CD4-positive, alpha-beta T cell (primary cell): ENCODE measurements around the gene PGF. TPM values are rescaled to one million over a fixed set of nuclear protein-coding genes. Genes with fewer than 3 reads are reported as not detected.

Source experiments
- ATAC-seq: fragments of 200-7000 bp; cut with Tn5 transposase; one replicate; pipeline ENCODE4 v1.10.0; 2022; ENCODE audit warnings: mild to moderate bottlenecking; ENCODE audit not compliant: poor library complexity
- CTCF ChIA-PET: fragments of 350-600 bp; sonication (Branson Sonifier 250); formaldehyde crosslinking; loops from one replicate; lab custom pipeline; 2021; ENCODE audit warnings: antibody characterized with exemption, inconsistent platforms; lab: Charles Lee
- POLR2A ChIA-PET: fragments of 350-600 bp; sonication (Branson Sonifier 250); formaldehyde crosslinking; loops from one replicate; lab custom pipeline; 2021; ENCODE audit warnings: antibody characterized with exemption, inconsistent platforms; lab: Charles Lee
- DNase-seq, 14 experiments: peaks; one replicate each; pipeline ENCODE4 v3.0.0-alpha.2; 2013 to 2020; ENCODE audit warnings: mixed read lengths in 2 of 14
- H3K27ac ChIP-seq, 2 donors: one replicate each; pipeline versions ENCODE4 v1.5.1 to v1.7.0; 2013; ENCODE audit warnings: low read length in 2 of 2, low read depth in 1 of 2, mild to moderate bottlenecking in 1 of 2
- H3K27me3 ChIP-seq, 2 experiments: 1 replicate in 1 of 2; 2 replicates in 1 of 2; pipeline versions ENCODE4 v1.6.1 to v1.7.0; 2013; ENCODE audit warnings: low read length in 2 of 2, control low read depth in 1 of 2, mild to moderate bottlenecking in 1 of 2, moderate library complexity in 1 of 2; ENCODE audit not compliant: insufficient read depth in 2 of 2, control insufficient read depth in 1 of 2
- H3K36me3 ChIP-seq: one replicate; pipeline ENCODE4 v1.6.1; 2013; ENCODE audit warnings: low read length, control low read depth; ENCODE audit not compliant: insufficient read depth
- H3K4me1 ChIP-seq: one replicate; pipeline ENCODE4 v1.6.1; 2013; ENCODE audit warnings: low read length, control low read depth; ENCODE audit not compliant: insufficient read depth
- H3K4me3 ChIP-seq: one replicate; pipeline ENCODE4 v1.5.1; 2013; ENCODE audit warnings: mild to moderate bottlenecking, low read length, moderate library complexity
- H3K9me3 ChIP-seq, 2 experiments: 1 replicate in 1 of 2; 2 replicates in 1 of 2; pipeline versions ENCODE4 v1.6.1 to v1.7.0; 2013; ENCODE audit warnings: low read length in 2 of 2, mild to moderate bottlenecking in 2 of 2, control low read depth in 1 of 2, moderate library complexity in 1 of 2; ENCODE audit not compliant: control insufficient read depth in 1 of 2, insufficient read depth in 1 of 2
- H3K27ac Mint-ChIP-seq: one replicate; pipeline ENCODE4 v1.8.0; 2020; ENCODE audit warnings: mixed read lengths
- H3K27me3 Mint-ChIP-seq: one replicate; pipeline ENCODE4 v1.8.0; 2021; ENCODE audit warnings: mixed read lengths
- H3K36me3 Mint-ChIP-seq: one replicate; pipeline ENCODE4 v1.8.0; 2021; ENCODE audit warnings: low read depth, mixed read lengths
- H3K4me1 Mint-ChIP-seq: one replicate; pipeline ENCODE4 v1.8.0; 2021; ENCODE audit warnings: low read depth, mixed read lengths
- H3K4me3 Mint-ChIP-seq: one replicate; pipeline ENCODE4 v1.8.0; 2020; ENCODE audit warnings: mild to moderate bottlenecking, mixed read lengths
- H3K9me3 Mint-ChIP-seq: one replicate; pipeline ENCODE4 v1.8.0; 2020; ENCODE audit warnings: mixed read lengths
- CTCF ChIP-seq: fragments of 200-600 bp; IDR thresholded peaks from one replicate; pipeline ENCODE4 v1.8.0; 2022; ENCODE audit warnings: antibody characterized with exemption, mild to moderate bottlenecking
- intact Hi-C, 2 experiments: fragments of 100-400 bp; cut with DNase I in 1 of 2; cut with micrococcal nuclease in 1 of 2; formaldehyde crosslinking; loops; one replicate each; pipeline versions ENCODE4 v1.15.1 to v1.9.0; 2023 to 2025; cut with DNase I, micrococcal nuclease
- total RNA-seq, 174 experiments: library from RNA in 2 of 174; stranded (reverse) in 2 of 174; gene quantifications; one replicate each; pipeline ENCODE4 v1.2.3 and lab custom pipeline; 2021 to 2026

The PGF gene
- total RNA-seq, 2 experiments from 2014 or later, result 0.11 TPM; not detected in 1

GRCh38 chr14:74917646-74918081, 37.7 kb downstream of the PGF start:
- Mint-ChIP-seq H3K4me3 (no peak overlapping the region), H3K9me3 (no peaks in the 10 kb centered on the region), H3K27ac (no peak overlapping the region), H3K36me3 (no peaks in the 10 kb centered on the region), H3K4me1 (no peaks in the 10 kb centered on the region), H3K27me3 (no peaks in the 10 kb centered on the region)
- intact Hi-C loops, result no loop called here
- no peak overlapping the region for H3K4me3 ChIP-seq
- no peaks in the 10 kb centered on the region for H3K36me3 ChIP-seq
- CTCF ChIA-PET, result interaction anchor here (0.6 to 1.3 kb wide), 2 partner anchors 63 to 786 kb away, joined by 3 to 4 read pairs; no protein-coding TSS in a partner anchor
- no peak for DNase-seq
- H3K27me3 ChIP-seq, result no peaks in the 10 kb centered on the region
- H3K4me1 ChIP-seq, result peaks cover 4% of the 10 kb centered on the region
- ATAC-seq, result no peak
- TF ChIP-seq CTCF, result no peak
- POLR2A ChIA-PET, result interaction anchor here (1.0 kb wide), 1 partner anchor 171 kb away, joined by 5 read pairs; no protein-coding TSS in a partner anchor
- H3K27ac ChIP-seq, result no peak overlapping the region
- H3K9me3 ChIP-seq, result no peaks in the 10 kb centered on the region

GRCh38 chr14:74917178-74917543, 38.2 kb downstream of the PGF start:
- H3K27ac Mint-ChIP-seq, result no peak overlapping the region
- intact Hi-C loops, result no loop called here
- DNase-seq (no peak), ATAC-seq (no peak)
- H3K9me3 Mint-ChIP-seq, result no peaks in the 10 kb centered on the region
- H3K36me3 Mint-ChIP-seq, result no peaks in the 10 kb centered on the region
- H3K9me3 ChIP-seq, result no peaks in the 10 kb centered on the region
- no peaks in the 10 kb centered on the region for H3K4me1 Mint-ChIP-seq
- TF ChIP-seq CTCF, result no peak
- H3K27ac ChIP-seq, result no peak overlapping the region
- no peaks in the 10 kb centered on the region for H3K27me3 Mint-ChIP-seq
- no peaks in the 10 kb centered on the region for H3K4me1 ChIP-seq
- no peaks in the 10 kb centered on the region for H3K36me3 ChIP-seq
- no peak overlapping the region for H3K4me3 Mint-ChIP-seq
- ChIA-PET POLR2A (interaction anchor here (1.0 kb wide), 1 partner anchor 171 kb away, joined by 5 read pairs; no protein-coding TSS in a partner anchor), CTCF (interaction anchor here (1.3 kb wide), 1 partner anchor 62 kb away, joined by 4 read pairs; no protein-coding TSS in a partner anchor)
- H3K4me3 ChIP-seq, result no peak overlapping the region
- no peaks in the 10 kb centered on the region for H3K27me3 ChIP-seq

GRCh38 chr14:74915826-74916225, 39.6 kb downstream of the PGF start:
- H3K27ac ChIP-seq, result no peak overlapping the region
- no peak overlapping the region for H3K27ac Mint-ChIP-seq
- no peaks in the 10 kb centered on the region for H3K36me3 ChIP-seq
- H3K27me3 ChIP-seq, result no peaks in the 10 kb centered on the region
- no peak for TF ChIP-seq CTCF
- intact Hi-C loops, result loop anchor here in 1 of 2 experiments (2.0 kb wide), 1 partner anchor 173 kb away; no protein-coding TSS in a partner anchor
- DNase-seq (no peak), ATAC-seq (no peak)
- no peaks in the 10 kb centered on the region for H3K4me1 ChIP-seq
- H3K27me3 Mint-ChIP-seq, result no peaks in the 10 kb centered on the region
- H3K4me1 Mint-ChIP-seq, result no peaks in the 10 kb centered on the region
- H3K4me3 Mint-ChIP-seq, result no peak overlapping the region
- CTCF ChIA-PET, result no interaction called here
- H3K36me3 Mint-ChIP-seq, result no peaks in the 10 kb centered on the region
- POLR2A ChIA-PET, result no interaction called here
- H3K9me3 ChIP-seq, result no peaks in the 10 kb centered on the region
- no peak overlapping the region for H3K4me3 ChIP-seq
- no peaks in the 10 kb centered on the region for H3K9me3 Mint-ChIP-seq
